ENCODE results near the gene HSPA12A.

- TF ChIP-seq POLR2AphosphoS5 (IDR thresholded peaks at IDR 0.05) (no peak), CTCF (IDR thresholded peaks at IDR 0.05) (no peak), POLR2A (IDR thresholded peaks at IDR 0.05; ENCODE audit: low read depth) (no peak)
These were observed 42.3 kb upstream of the HSPA12A start for GRCh38 chr10:116784651-116785050.

Measured in esophagus muscularis mucosa (tissue), 3 donors.